Heart left ventricle (tissue), 16 donors: ENCODE measurements around the gene TMEM252. TPM values are rescaled to one million over a fixed set of nuclear protein-coding genes. Genes with fewer than 3 reads are reported as not detected.
A peak's percentile ranks its signal among the peaks of the same experiment; 100 is the strongest.

Source experiments
- ATAC-seq, 4 donors: fragments of 200-7000 bp; cut with Tn5 transposase; one replicate each; pipeline ENCODE4 v1.9.1; 2020 to 2022; ENCODE audit warnings: moderate library complexity in 4 of 4, mild to moderate bottlenecking in 3 of 4, moderate number of reproducible peaks in 1 of 4
- DNase-seq, 5 donors: peaks; one replicate each; pipeline ENCODE4 v3.0.0-alpha.2; 2020
- H3K27ac ChIP-seq, 12 donors: fragments of 200-600 bp; sonication (generic) in 4 of 12; one replicate each; pipeline versions ENCODE4 v1.5.0 to v1.8.0; 2016 to 2022; ENCODE audit warnings: mild to moderate bottlenecking in 2 of 12
- H3K27me3 ChIP-seq, 9 donors: fragments of 200-600 bp; sonication (generic) in 2 of 9; one replicate each; pipeline versions ENCODE4 v1.5.1 to v1.8.0; 2016 to 2022; ENCODE audit warnings: mild to moderate bottlenecking in 3 of 9
- H3K36me3 ChIP-seq, 9 donors: fragments of 200-600 bp; sonication (generic) in 2 of 9; one replicate each; pipeline versions ENCODE4 v1.5.0 to v1.8.0; 2018 to 2022; ENCODE audit warnings: mild to moderate bottlenecking in 2 of 9
- H3K4me1 ChIP-seq, 12 donors: fragments of 200-600 bp; sonication (generic) in 4 of 12; one replicate each; pipeline versions ENCODE4 v1.5.0 to v1.8.0; 2016 to 2022; ENCODE audit warnings: mild to moderate bottlenecking in 3 of 12
- H3K4me3 ChIP-seq, 12 donors: fragments of 200-600 bp; sonication (generic) in 4 of 12; one replicate each; pipeline versions ENCODE4 v1.5.0 to v1.8.0; 2017 to 2022; ENCODE audit warnings: mild to moderate bottlenecking in 9 of 12, moderate library complexity in 4 of 12
- H3K9me3 ChIP-seq, 12 donors: fragments of 200-600 bp; sonication (generic) in 4 of 12; one replicate each; pipeline versions ENCODE4 v1.5.0 to v1.8.0; 2016 to 2022; ENCODE audit warnings: mild to moderate bottlenecking in 1 of 12
- POLR2A ChIP-seq, 2 donors: fragments of 450-650 bp; IDR thresholded peaks; one replicate each; pipeline ENCODE4 v1.6.1; 2017; ENCODE audit warnings: antibody characterized with exemption in 2 of 2, mild to moderate bottlenecking in 2 of 2, moderate library complexity in 2 of 2
- WGBS, 4 donors: extraction: QIAGEN DNeasy Blood & Tissue Kit in 2 of 4; methylation state at CpG; one replicate each; pipeline versions ENCODE4 v1.1.5 to v1.1.7; 2013 to 2018; 5-methylcytosine and 5-hydroxymethylcytosine counted together
- intact Hi-C, 10 donors: fragments of 100-400 bp; cut with DNase I; formaldehyde crosslinking; loops; one replicate each; pipeline versions ENCODE4 v1.11.1 to v1.14.2; 2022
- polyA plus RNA-seq, 2 donors: library from polyadenylated mRNA; stranded (reverse); fragments of 200-250 nt; gene quantifications; one replicate each; pipeline ENCODE4 v1.2.3, GENCODE V29; 2013
- total RNA-seq, 9 donors: library from RNA; depleted of rRNA in 2 of 9; stranded (reverse); fragments of >200 nt in 2 of 9; fragmentation: NEBNext Ultra II Directional in 3 of 9; extraction: Animal tissue kit (Norgen Biotek cat#: 25700) in 3 of 9; gene quantifications; one replicate each; pipeline versions ENCODE4 v1.1.0 to v1.2.4, GENCODE V29; 2016 to 2023
- donor health status: ischemic (EF 13 %, LVEDD 7.1; RV severe dilation, severe dysfunction).
- donor health status: healthy with polysubstance abuse.
- donor health status: DM: no; HTN: yes; CAD: no.
- donor health status: DM: no; HTN: no; CAD: no.
- donor health status: ischemic (EF 25% LVEDD 6.9; RV normal size, moderate dysfunction).
- donor health status: ischemic (EF 25% LVEDD 5.7; RV mildly dilated, moderate dysfunction).
- donor health status: healthy.
- donor health status: DM: yes; HTN: yes; CAD: no.
- donor health status: ischemic (EF 35%, LVEDD 5.7; RV mildly dilated, moderate dysfunction).
- donor health status: nonischemic (EF 11% LVEDD 7.7; RV severe dilation, severe dysfunction).
- donor health status: DM: yes; HTN: yes; CAD: no.
- donor health status: PGD.
- donor health status: ischemic (EF 29% LVEDD 5.4; RV normal size, mild dysfunction).
- donor health status: nonischemic (EF 23%, LVEDD 6.1; RV moderate dilation, normal function).

TMEM252 gene
- total and polyA plus RNA-seq, 11 donors: not detected

- TF ChIP-seq POLR2A (IDR thresholded peaks at IDR 0.05): no peak
- H3K36me3 ChIP-seq: peaks cover 0 to 69% (median 29%) of the 10 kb centered on the region in 9 donors
- intact Hi-C loops: loop anchor here in 1 of 10 donors (10.0 kb wide), 1 partner anchor 57 kb away; the partner anchor contains the start of gene TMEM252
- no peak for DNase-seq
- WGBS, 4 donors: 31 to 44% (median 39%) methylated on average over 2 of the region's 2 CpGs
- no peaks in the 10 kb centered on the region for H3K27me3 ChIP-seq
- peaks cover 0 to 23% (median 10%) of the 10 kb centered on the region in 12 donors for H3K4me1 ChIP-seq
- no peak for ATAC-seq
- no peak overlapping the region for H3K4me3 ChIP-seq
- peak overlapping the region in 5 of 12 donors; percentile 31 to 43 (median 37) for H3K27ac ChIP-seq
- peaks cover 0 to 15% (median 10%) of the 10 kb centered on the region in 12 donors for H3K9me3 ChIP-seq
Observed at GRCh38 chr9:68488126-68488525, 52.6 kb downstream of the TMEM252 start.

Other genes starting within 250 kb of the TMEM252 start
- gene FOXD4L3, start 238.0 kb downstream of the TMEM252 start, total RNA-seq: not detected
- gene FOXD4L3, start 238.0 kb downstream of the TMEM252 start, polyA plus RNA-seq: not detected
- 100 to 1,000 TPM; 144 to 228 (median 177) TPM for gene PGM5, start 184.3 kb downstream of the TMEM252 start, total RNA-seq
- 10 to 100 TPM; 41.4 to 81.7 TPM for gene PGM5, start 184.3 kb downstream of the TMEM252 start, polyA plus RNA-seq
- gene PIP5K1B, start 164.4 kb upstream of the TMEM252 start, total RNA-seq: 10 to 100 TPM; 28.0 to 68.0 (median 47.5) TPM
- gene PIP5K1B, start 164.4 kb upstream of the TMEM252 start, polyA plus RNA-seq: 10 to 100 TPM in 1 of 2 donors, 1 to 10 TPM in 1; 8.6 to 48.8 TPM